ENCODE measurements around the gene C17orf78.
"Not testable (repeated sequence)": the region's sequence is repeated elsewhere in the genome, so short reads cannot be mapped to it uniquely, and the experiment has no call there.

C17orf78 gene

DNA sequence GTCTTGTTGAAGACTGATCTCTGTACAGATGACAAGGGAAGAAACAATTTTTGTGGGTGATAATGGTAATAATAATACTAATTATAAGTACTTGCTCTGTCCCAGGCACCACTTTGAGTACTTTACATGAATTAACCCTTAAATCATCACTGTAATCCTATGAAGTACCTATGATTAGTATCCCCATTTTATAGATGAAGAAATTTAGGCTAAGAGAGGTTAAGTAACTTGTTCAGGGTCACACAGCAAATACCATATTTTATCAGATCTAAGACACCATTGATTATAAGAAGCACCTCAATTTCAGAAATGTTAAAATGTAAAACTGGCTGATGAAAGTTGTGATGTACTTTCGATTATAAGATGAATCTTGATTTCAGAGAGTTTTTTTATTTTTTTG, 49.5 kb downstream of the C17orf78 start:
- DNase-seq (ENCODE audit: low read depth, low spot score), result no peak
- H3K4me3 ChIP-seq (ENCODE audit: low read length), result no peak overlapping the region

DNA sequence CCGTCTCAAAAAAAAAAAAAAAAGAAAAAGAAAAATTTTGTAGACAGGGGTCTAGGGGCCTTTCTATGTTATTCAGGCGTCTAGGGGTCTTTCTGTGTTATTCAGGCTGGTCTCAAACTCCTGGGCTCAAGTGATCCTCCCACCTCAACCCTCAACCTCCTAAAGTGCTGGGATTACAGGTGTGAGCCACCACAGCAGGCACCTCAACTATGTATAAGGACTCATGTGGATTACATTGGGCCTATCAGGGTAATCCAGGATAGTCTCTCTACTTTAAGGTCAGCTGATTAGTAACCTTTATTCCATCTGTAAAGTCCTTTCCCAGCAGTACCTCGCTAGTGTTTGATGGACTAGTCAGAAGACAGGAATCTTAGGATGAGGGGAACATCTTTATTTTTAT, 53.3 kb downstream of the C17orf78 start:
- no peak for DNase-seq (ENCODE audit: low read depth, low spot score)
- H3K4me3 ChIP-seq (ENCODE audit: low read length), result no peak overlapping the region

GRCh38 chr17:37429453-37429852, 53.7 kb downstream of the C17orf78 start:
- no peak for DNase-seq (ENCODE audit: low read depth, low spot score)
- H3K4me3 ChIP-seq (ENCODE audit: low read length), result no peak overlapping the region

DNA sequence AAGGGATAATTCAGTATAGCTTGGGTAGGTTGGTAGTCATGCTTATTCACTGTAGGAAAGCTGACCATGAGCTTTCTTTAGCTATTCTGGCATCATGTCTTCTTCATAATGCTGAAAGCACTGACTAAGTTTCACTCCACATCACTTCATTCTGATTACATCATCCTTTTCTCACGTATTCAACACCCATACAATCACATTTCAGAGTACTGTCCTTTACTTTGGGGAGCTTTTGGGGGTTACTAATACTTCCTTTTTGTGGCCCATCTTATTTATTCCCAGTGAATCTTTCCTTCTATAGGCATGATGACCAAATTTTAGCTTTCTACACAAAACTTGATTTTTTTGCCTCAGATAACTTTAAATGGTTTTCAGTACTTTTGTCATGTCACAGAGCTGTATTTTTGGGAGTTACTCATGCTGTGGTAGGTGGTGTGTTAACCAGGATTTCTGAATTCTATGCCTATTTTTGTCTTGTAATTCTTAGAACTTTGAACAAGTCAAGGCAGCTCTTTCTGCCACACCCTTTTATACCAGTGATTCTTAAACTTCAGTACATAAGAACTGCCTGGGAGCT, 54.4 kb downstream of the C17orf78 start:
- no peak overlapping the region for H3K4me3 ChIP-seq (ENCODE audit: low read length)
- DNase-seq (ENCODE audit: low read depth, low spot score), result no peak

DNA sequence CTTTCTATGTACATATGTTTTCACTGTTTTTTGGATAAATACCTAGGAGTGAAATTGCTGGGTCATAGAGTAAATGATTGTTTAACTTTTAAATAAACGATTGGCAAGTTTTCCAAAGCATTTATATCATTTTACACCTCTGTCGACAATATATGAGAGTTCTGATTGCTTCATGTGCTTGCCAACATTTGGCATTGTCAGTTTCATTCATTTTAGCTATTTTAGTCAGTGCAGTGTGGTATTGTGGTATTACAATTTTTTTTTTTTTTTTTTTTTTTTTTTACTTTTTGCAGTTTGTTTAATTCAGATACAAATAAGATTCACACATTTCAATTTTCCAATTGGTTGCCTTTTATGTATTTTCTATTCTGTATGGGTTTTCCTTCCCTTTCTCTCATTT, 56.9 kb downstream of the C17orf78 start:
- no peak overlapping the region for H3K4me3 ChIP-seq (ENCODE audit: low read length)
- no peak for DNase-seq (ENCODE audit: low read depth, low spot score)

- H3K4me3 ChIP-seq (ENCODE audit: low read length), result no peak overlapping the region
- DNase-seq (ENCODE audit: low read depth, low spot score), result no peak
Observed at GRCh38 chr17:37438141-37438540, 62.4 kb downstream of the C17orf78 start.

DNA sequence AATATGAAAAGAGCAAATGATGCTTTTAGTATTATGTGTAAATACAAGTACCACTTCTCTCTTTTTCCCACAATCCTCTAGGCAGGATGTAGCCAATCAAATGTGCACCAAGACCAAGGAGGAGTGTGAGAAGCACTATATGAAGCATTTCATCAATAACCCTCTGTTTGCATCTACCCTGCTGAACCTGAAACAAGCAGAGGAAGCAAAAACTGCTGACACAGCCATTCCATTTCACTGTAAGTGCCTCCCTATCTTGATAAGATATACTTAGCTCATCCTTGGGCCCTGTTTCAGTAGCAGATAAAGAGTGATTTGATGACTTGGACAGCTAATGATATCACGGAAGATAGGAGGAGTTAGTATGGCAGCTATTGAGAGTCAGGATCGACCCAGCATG, 64.6 kb downstream of the C17orf78 start:
- no peak overlapping the region for H3K4me3 ChIP-seq (ENCODE audit: low read length)
- no peak for DNase-seq (ENCODE audit: low read depth, low spot score)

DNA sequence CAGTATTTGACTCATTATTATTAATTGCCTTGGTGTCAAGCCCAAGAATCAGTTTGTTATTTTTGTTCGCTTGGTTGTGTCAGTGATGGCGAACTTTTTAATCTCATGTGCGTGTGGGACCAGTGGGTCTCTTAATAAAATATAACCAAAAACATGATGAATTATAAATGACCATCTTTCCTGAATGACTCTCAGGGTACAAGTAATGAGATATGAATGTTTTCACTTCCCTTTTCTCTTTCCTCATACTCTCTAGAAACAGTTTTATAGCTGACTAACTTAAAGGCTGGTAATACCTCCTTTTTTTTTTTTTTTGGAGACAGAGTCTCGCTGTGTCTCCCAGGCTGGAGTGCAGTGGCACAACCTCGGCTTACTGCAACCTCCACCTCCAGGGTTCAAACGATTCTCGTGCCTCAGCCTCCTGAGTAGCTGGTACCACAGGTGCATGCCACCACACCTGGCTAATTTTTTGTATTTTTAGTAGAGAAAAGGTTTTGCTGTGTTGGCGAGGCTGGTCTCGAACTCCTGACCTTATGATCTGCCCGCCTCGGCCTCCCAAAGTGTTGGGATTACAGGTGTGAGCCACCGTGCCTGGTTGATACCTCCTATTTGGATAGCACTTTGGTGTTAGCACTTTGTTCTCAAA, 65.7 kb downstream of the C17orf78 start:
- not testable (repeated sequence) for DNase-seq (ENCODE audit: low read depth, low spot score); H3K4me3 ChIP-seq (ENCODE audit: low read length)

Measured in Jurkat, Clone E6-1 (cell line).